ENCODE measurements around the gene NSMCE1. TPM values are rescaled to one million over a fixed set of nuclear protein-coding genes. Genes with fewer than 3 reads are reported as not detected.
"Not testable (repeated sequence)": the region's sequence is repeated elsewhere in the genome, so short reads cannot be mapped to it uniquely, and the experiment has no call there.

The NSMCE1 gene
- total and polyA plus RNA-seq, 8 donors, result 48.6 to 71.7 (median 65.0) TPM

GRCh38 chr16:27208081-27208680 is 60.4 kb downstream of the NSMCE1 start:
- intact Hi-C loops (cut with DNase I), result no loop called here
- Histone ChIP-seq H3K27ac (no peak overlapping the region), H3K36me3 (peaks cover 0 to 31% of the 10 kb centered on the region in 2 donors), H3K4me1 (peaks cover 6 to 12% of the 10 kb centered on the region in 2 donors), H3K27me3 (no peaks in the 10 kb centered on the region), H3K9me3 (no peaks in the 10 kb centered on the region), H3K4me3 (no peak overlapping the region)
- no peak for TF ChIP-seq CTCF (IDR thresholded peaks at IDR 0.05)
- ATAC-seq (no peak), DNase-seq (no peak)

- intact Hi-C loops (cut with DNase I); DNase-seq: not testable (repeated sequence)
Observed at GRCh38 chr16:27207121-27207520, 61.5 kb downstream of the NSMCE1 start.

GRCh38 chr16:27205423-27206065 is 63.0 kb downstream of the NSMCE1 start:
- no peak for DNase-seq
- no peak for ATAC-seq
- intact Hi-C loops (cut with DNase I), result no loop called here

More at GRCh38 chr16:27207121-27207520, 61.5 kb downstream of the NSMCE1 start:
- not testable (repeated sequence) for H3K27me3 ChIP-seq, ATAC-seq, H3K27ac ChIP-seq, H3K4me3 ChIP-seq, H3K9me3 ChIP-seq
- Histone ChIP-seq H3K36me3 (peaks cover 0 to 26% of the 10 kb centered on the region in 2 donors), H3K4me1 (peaks cover 6 to 18% of the 10 kb centered on the region in 2 donors)

GRCh38 chr16:27204312-27204915 is 64.2 kb downstream of the NSMCE1 start:
- H3K4me1 ChIP-seq, result peaks cover 6 to 30% of the 10 kb centered on the region in 2 donors
- H3K4me3 ChIP-seq, result peak overlapping the region; percentile 47 to 66
- H3K36me3 ChIP-seq, result peaks cover 0 to 3% of the 10 kb centered on the region in 2 donors
- no peak for DNase-seq
- H3K9me3 ChIP-seq, result no peaks in the 10 kb centered on the region
- peak overlapping the region; percentile 95 to 96 for H3K27ac ChIP-seq
- no peaks in the 10 kb centered on the region for H3K27me3 ChIP-seq
- TF ChIP-seq CTCF (IDR thresholded peaks at IDR 0.05), result no peak
- ATAC-seq, result no peak
- intact Hi-C loops (cut with DNase I), result no loop called here

More at GRCh38 chr16:27205423-27206065, 63.0 kb downstream of the NSMCE1 start:
- Histone ChIP-seq H3K27me3 (no peaks in the 10 kb centered on the region), H3K36me3 (peaks cover 0 to 13% of the 10 kb centered on the region in 2 donors), H3K4me3 (no peak overlapping the region), H3K9me3 (no peaks in the 10 kb centered on the region), H3K27ac (no peak overlapping the region), H3K4me1 (peaks cover 6 to 18% of the 10 kb centered on the region in 2 donors)
- no peak for TF ChIP-seq CTCF (IDR thresholded peaks at IDR 0.05)

GRCh38 chr16:27203507-27204311 is 64.9 kb downstream of the NSMCE1 start, which contains the start of gene KDM8:
Gene KDM8 (plus strand): TSS chr16:27203526. CDS start chr16:27210124, 6,598 bp downstream.
- Histone ChIP-seq H3K4me3 (peak within 1 kb of the TSS; percentile 47 to 66), H3K27ac (peak within 1 kb of the TSS; percentile 95 to 96), H3K36me3 (peaks cover 0 to 3% of the 10 kb centered on the region in 2 donors), H3K4me1 (peaks cover 6 to 32% of the 10 kb centered on the region in 2 donors), H3K9me3 (no peaks in the 10 kb centered on the region), H3K27me3 (no peaks in the 10 kb centered on the region)
- DNase-seq (peak; percentile 100), ATAC-seq (peak; percentile 94)
- intact Hi-C loops (cut with DNase I), result no loop called here
- peak in 1 of 2 donors; percentile 18 for TF ChIP-seq CTCF (IDR thresholded peaks at IDR 0.05)
